VCaP (cell line): ENCODE data around the gene TINAG.

Experiments used
- H3K27ac ChIP-seq: fragments of 450-650 bp; 2 replicates; pipeline ENCODE4 v1.5.1; 2017
- TF ChIP-seq, protein P1 (sequence below): fragments of 450-650 bp; conservative IDR thresholded peaks from 2 replicates; pipeline ENCODE4 v1.5.1; 2017; ENCODE audit warnings: mild to moderate bottlenecking, moderate library complexity

The TINAG gene

DNA sequence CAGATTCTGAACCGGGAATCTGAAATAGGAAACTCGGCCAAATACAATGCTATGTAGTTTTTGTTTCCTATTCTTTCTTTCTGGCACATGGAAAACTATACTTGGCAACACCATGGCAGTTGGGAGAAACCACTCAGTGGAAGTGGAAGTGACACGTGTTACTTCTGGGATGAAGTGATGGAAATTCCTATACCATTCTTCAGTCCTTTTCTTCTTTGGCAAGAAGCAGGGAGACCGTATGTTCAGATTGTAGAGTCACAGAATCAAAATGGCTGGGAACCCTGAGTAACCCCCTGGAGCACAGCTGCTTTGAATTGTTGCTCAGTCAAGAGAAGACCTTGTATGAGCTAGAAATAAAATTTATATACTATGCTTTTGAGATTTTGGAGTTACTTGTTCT is 18.8 kb upstream of the TINAG start:
- TF ChIP-seq, protein P1, sequence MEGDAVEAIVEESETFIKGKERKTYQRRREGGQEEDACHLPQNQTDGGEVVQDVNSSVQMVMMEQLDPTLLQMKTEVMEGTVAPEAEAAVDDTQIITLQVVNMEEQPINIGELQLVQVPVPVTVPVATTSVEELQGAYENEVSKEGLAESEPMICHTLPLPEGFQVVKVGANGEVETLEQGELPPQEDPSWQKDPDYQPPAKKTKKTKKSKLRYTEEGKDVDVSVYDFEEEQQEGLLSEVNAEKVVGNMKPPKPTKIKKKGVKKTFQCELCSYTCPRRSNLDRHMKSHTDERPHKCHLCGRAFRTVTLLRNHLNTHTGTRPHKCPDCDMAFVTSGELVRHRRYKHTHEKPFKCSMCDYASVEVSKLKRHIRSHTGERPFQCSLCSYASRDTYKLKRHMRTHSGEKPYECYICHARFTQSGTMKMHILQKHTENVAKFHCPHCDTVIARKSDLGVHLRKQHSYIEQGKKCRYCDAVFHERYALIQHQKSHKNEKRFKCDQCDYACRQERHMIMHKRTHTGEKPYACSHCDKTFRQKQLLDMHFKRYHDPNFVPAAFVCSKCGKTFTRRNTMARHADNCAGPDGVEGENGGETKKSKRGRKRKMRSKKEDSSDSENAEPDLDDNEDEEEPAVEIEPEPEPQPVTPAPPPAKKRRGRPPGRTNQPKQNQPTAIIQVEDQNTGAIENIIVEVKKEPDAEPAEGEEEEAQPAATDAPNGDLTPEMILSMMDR, result no peak
- no peak overlapping the region for H3K27ac ChIP-seq

DNA sequence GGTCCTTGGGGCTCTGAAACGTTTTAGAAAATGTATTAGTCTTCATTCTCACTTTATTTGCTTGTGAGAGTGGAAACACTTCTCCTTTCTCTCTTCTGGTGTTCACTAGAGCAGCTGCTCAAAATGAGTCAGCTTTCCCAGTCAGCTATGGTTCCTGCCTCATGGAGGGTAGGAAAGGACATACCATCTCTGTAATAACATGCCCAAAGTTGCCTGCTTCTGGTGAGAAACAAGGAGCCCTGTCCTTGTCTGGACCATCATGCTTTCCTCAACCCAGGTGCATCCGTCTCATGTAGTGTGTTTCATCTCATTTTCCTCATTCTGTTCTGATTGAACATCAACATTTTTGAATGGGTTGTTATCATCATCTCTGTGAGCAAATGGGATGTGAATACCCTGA is 17.1 kb upstream of the TINAG start:
- H3K27ac ChIP-seq, result no peak overlapping the region
- TF ChIP-seq, protein P1, result no peak

DNA sequence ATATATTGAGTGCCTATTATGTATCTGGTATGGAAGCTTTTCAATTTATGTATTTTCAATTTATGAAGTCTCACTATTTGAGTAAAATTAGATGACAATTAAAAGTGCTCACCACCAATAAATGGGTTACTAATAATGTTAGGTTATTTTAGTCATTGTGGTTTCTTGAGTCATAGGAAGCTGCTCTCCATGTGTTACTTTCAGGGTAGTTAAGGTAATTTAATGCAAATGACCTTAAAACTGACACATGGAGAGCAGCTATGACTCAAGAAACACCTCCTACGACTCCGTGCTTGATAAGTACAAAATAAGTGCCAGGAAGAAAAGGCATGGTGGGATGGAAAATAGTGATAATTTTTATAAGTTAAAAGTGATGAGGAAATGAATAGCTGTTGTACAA is 16.5 kb upstream of the TINAG start:
- TF ChIP-seq, protein P1, result no peak
- H3K27ac ChIP-seq, result no peak overlapping the region

DNA sequence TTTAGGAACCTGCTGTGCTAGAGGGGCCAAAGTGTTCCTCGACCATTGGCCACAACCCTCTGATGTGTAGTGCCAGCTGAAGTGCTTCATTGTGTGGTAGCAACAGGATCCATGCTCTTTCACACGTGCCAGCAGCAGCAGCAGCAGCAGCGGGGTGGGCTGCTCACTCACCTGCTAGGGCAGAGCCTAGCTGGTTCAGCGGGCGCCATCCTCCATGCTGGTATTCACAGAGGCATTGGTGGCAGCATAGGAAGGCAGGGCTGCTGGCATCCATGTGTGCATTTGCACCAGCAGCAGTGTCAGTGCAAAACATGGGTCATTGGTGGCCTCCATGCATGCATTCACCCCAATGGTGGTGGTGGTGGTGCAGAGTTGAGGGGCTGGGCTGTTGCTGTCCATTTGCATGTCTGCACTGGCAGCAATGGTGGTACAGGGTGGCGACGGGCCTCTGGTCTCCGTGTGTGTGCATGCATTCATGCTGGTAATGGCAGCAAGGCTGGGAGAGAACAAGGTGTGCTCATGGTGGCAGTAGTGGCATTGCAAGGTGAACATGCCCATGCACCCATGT is 13.2 kb upstream of the TINAG start:
- TF ChIP-seq, protein P1, result no peak
- H3K27ac ChIP-seq, result no peak overlapping the region

DNA sequence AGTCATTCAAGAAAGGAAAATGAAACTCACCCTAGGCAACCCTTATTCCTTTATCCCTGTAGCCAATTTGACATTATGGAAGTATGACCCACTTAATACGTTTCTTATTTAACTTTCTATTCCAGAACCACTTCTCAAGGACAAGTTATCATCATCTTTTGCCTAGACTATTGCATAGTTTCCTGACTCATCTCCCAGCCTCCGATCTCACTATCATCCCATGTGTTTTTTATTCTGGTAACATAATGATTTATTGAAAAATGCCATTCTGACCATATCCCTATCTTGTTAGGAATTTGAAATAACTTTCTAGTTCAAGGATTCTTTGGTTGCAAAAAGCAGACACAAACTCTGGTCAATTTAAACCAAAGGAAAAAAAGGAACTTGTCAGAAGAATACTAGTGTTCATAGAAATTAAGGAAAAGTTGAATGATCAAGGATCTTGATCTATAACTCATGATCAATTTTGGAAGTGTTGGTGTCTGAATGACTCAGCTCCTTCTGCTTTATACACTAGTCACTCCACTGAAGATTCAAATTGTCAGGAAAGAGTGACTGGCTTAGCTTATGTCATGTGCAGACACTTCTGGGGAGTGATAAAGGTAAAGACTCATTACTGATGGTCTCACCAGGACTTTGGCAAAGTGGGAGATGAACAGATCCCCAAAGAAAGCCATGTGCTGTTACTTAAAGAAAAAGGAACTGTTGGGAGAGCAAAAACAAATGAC is 8.5 kb upstream of the TINAG start:
- TF ChIP-seq, protein P1, result no peak
- no peak overlapping the region for H3K27ac ChIP-seq

DNA sequence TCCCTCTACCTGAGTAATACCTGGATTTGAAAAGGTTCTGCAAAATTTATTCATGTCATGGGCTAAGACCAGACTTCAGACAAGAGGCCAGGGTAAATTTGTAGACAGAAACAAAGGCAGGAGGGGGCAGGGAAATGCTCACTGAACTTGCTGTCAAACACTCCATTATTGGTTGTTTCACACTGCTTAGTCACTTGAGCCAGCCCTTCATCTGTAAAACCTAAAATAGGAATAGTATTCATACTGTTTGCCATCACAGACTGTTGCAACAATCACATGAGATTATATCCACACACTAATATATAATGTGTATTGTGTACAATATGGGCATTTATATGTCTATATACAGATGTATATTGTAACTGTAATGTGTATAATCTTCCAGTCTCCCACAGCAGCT is 6.5 kb upstream of the TINAG start:
- TF ChIP-seq, protein P1, result no peak
- H3K27ac ChIP-seq, result no peak overlapping the region

DNA sequence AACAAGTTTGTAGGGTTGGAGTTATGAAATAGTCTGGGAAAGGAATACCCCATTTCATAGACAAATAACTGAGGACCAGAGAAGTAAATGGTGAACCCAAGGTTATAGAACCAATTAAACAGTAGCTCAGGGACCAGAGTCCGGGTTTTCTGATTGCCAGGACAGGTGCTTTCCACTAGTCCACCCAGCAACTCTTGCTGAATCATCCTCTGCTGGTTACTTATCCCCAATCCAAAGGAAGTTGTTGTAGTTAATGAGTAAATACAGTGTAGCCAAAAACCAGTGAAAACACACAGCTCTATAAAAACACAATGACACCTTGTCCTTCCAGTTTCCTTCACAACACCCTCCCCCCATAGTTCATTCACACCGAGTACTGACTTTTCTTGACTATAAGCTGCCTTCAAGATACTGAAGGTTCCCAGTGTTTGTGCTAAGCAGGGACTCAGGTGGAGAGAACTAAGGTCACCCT is 766 bp upstream of the TINAG start:
- TF ChIP-seq, protein P1, result no peak
- H3K27ac ChIP-seq, result no peak overlapping the region
